Neural cell (in vitro differentiated cells): ENCODE data around the gene PSMB11.

ENCODE experiments used
- CTCF ChIP-seq: fragments of 450-650 bp; IDR thresholded peaks from 2 replicates; pipeline ENCODE4 v1.5.1; 2014; ENCODE audit warnings: antibody characterized with exemption, mild to moderate bottlenecking, moderate library complexity; ENCODE audit not compliant: poor library complexity, severe bottlenecking
- EP300 ChIP-seq: fragments of 450-650 bp; conservative IDR thresholded peaks from 2 replicates; pipeline ENCODE4 v1.6.1; 2014; ENCODE audit warnings: antibody characterized with exemption, mild to moderate bottlenecking, moderate library complexity; ENCODE audit not compliant: poor library complexity, severe bottlenecking
- POLR2AphosphoS5 ChIP-seq: IDR thresholded peaks from 2 replicates; pipeline ENCODE4 v1.6.1; 2012
- TAF1 ChIP-seq: IDR thresholded peaks from 2 replicates; pipeline ENCODE4 v1.6.1; 2012; ENCODE audit warnings: low read depth

- TF ChIP-seq EP300 (no peak), CTCF (no peak), TAF1 (no peak), POLR2AphosphoS5 (no peak)
Observed at GRCh38 chr14:23042162-23042965, at the start of gene PSMB11.
